Measurements from ENCODE around the gene PCDHGA4.
"Not testable (repeated sequence)": the region's sequence is repeated elsewhere in the genome, so short reads cannot be mapped to it uniquely, and the experiment has no call there.

PCDHGA4 gene

GRCh38 chr5:141384471-141385267 is 29.8 kb downstream of the PCDHGA4 start:
- DNase-seq: no peak

GRCh38 chr5:141387557-141388311 is 32.9 kb downstream of the PCDHGA4 start, which contains the start of gene PCDHGB4:
Gene PCDHGB4, plus strand, starts transcription at chr5:141387698. Its CDS starts 187 bp downstream, at chr5:141387885.
- peak; percentile 62 for DNase-seq

- DNase-seq: no peak
Measured at GRCh38 chr5:141388661-141389060, 33.8 kb downstream of the PCDHGA4 start.

- DNase-seq: no peak
Measured at GRCh38 chr5:141389153-141390042, 34.6 kb downstream of the PCDHGA4 start.

GRCh38 chr5:141392429-141393198 is 37.8 kb downstream of the PCDHGA4 start, which contains the start of gene PCDHGA8:
Gene PCDHGA8, plus strand, starts transcription at chr5:141392633. Its CDS starts 181 bp downstream, at chr5:141392814.
- peak; percentile 10 for DNase-seq

GRCh38 chr5:141393267-141393666 is 38.4 kb downstream of the PCDHGA4 start:
- DNase-seq: no peak

- not testable (repeated sequence) for DNase-seq
Measured at GRCh38 chr5:141394401-141395187, 39.8 kb downstream of the PCDHGA4 start.

GRCh38 chr5:141397756-141398551 is 43.1 kb downstream of the PCDHGA4 start, which contains the start of gene PCDHGB5:
Gene PCDHGB5, plus strand, starts transcription at chr5:141397947. Its CDS starts 181 bp downstream, at chr5:141398128.
- peak; percentile 70 for DNase-seq

GRCh38 chr5:141398608-141399007 is 43.8 kb downstream of the PCDHGA4 start:
- DNase-seq: no peak

GRCh38 chr5:141399555-141400258 is 44.9 kb downstream of the PCDHGA4 start:
- no peak for DNase-seq

- DNase-seq: peak; percentile 49
Measured at GRCh38 chr5:141402553-141403243, 47.9 kb downstream of the PCDHGA4 start, which contains the start of gene PCDHGA9. Gene PCDHGA9, plus strand, starts transcription at chr5:141402778. Its CDS starts 175 bp downstream, at chr5:141402953.

GRCh38 chr5:141403387-141403786 is 48.6 kb downstream of the PCDHGA4 start:
- DNase-seq: no peak
